NCI-H1694 treated with DMSO at 0.1 percent for 48 hours (cell line): ENCODE results near the gene ILF2.

ENCODE experiments used
- DNase-seq: peaks from one replicate; lab custom pipeline; 2025; lab: John Stamatoyannopoulos, UW

Gene ILF2

DNA sequence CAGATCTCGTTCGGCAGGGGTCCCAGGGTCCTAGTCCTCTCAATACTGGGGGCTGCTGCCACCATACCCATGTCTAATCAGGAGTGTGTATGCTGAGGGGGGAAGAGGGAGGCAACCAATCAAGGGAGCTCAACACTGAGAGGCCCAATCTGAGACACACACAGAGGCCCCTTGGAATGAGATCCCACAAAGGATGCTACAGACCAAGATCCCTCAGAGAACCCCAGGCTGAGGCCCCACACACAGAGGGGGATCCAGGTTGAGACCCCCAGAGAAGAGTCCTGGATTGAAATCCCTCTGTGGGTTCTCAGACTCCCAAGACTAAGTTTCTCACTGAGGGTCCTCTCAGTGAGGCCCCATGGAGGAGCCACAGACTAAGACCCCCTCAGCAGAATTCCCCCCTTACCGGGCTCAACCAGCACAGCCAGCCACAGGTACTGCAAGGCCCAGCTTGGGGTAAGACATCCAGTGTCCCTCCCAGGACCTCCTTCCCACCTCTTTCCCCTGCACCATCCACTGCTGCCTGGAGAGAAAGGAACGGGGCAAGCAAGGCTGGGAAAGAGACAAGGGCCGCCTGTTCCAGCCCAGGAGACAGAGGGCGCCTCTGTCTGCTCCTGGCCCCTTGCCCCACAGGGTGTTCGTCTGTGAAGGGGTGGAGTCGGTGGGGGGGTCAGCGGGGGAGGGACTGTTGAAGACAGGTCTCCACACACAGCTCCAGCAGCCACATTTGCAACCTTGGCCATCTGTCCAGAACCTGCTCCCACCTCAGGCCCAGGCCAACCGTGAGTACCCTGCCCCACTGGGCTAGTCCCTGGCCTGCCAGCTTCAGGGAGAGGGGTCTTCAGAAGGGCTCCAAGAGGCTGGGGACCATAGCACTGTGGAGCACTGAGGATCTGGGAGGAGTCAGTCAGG lies 42.8 kb downstream of the ILF2 start, which contains the start of gene S100A1:
Gene S100A1 (plus strand): TSS at position 720 of the 912 bp plus-strand sequence. CDS start 2,088 bp downstream, outside the sequence.
- no peak for DNase-seq

GRCh38 chr1:153626904-153627714 lies 43.7 kb downstream of the ILF2 start, which contains the start of gene S100A13:
Gene S100A13 (minus strand): TSS chr1:153627505. CDS start chr1:153626472, 1,033 bp downstream.
- DNase-seq, result no peak

DNA sequence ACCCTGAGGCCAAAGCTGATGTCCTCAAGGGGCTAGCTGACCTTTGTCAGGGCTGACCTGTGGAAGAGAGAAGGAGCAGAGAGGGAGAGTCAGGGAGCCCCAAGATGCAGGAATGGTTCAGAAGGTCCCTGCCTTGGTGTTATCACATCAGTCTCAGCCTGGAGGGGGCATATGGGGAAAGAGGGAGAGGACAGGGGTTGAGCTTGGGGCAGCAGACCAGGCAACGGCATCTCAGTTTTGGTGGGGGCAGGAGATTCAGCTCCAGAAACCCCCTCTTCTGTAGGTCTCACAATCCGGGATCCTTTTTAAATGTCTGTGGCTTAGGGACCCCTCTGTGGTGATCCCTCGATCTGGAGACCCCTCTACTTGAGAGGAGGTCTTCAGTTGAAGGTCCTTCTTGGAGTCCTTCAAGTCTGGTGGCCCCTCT lies 44.3 kb downstream of the ILF2 start:
- DNase-seq, result no peak

- DNase-seq, result no peak
These were observed 45.7 kb downstream of the ILF2 start for GRCh38 chr1:153624965-153625611.

- no peak for DNase-seq
These were observed 47.7 kb downstream of the ILF2 start for GRCh38 chr1:153623101-153623500.

DNA sequence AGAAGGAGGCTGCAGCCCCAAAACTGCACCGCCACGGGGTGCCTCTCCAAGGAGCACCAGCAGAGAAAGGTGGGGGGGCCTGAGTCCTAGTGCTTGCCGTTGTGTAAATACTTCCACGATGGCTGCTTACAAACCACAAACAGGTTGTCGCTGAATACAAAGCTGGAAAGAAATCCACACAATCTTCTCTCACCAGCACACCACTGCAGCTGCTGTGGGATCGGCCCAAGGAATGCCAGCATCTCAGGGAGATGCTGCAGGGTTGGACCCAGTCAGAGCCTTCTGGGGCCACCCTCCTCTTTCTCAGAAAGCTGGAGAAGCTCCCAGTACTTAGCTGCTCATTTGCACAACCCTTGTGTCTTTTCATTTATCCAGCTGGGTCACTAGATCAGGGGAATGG lies 51.6 kb downstream of the ILF2 start:
- no peak for DNase-seq

DNA sequence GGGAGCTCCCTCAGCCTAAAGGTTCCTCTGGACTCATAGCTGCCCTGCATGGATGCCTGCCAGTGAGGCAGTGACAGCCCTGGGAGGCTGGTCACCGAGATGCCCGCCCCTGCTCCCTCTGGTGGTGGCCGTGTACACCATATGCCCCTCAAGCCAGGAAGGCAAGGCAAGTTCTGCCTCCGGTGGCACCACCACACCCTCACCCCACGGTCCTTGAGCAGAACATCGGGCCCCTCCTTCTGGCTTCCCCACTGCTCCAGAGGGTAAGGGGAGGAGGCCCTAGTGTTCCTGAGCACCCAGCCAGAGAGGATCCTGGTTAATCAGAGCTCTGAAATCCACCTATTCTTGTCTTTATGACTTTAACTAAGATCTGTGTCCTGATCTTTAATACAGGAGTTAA lies 53.1 kb downstream of the ILF2 start:
- no peak for DNase-seq

DNA sequence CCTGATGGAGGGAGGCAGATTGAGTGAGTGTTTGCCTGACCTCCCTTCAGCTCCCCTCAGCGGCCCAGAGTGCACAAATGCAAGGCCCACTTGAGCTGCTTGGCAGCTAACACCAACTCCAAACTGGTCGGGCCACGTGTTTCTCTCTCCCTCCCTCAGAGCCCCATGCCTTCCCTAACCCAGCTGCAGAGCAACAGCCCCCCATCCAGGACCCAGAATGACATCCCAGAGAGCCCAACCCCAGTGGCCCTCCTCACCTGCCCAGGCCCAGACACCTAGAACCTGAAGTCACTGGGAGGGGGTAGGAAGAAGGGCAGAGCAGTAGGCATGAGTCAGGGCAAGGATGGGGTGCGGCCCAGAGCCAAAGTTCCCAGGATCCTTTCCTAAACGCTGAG lies 53.9 kb downstream of the ILF2 start:
- DNase-seq, result no peak

DNA sequence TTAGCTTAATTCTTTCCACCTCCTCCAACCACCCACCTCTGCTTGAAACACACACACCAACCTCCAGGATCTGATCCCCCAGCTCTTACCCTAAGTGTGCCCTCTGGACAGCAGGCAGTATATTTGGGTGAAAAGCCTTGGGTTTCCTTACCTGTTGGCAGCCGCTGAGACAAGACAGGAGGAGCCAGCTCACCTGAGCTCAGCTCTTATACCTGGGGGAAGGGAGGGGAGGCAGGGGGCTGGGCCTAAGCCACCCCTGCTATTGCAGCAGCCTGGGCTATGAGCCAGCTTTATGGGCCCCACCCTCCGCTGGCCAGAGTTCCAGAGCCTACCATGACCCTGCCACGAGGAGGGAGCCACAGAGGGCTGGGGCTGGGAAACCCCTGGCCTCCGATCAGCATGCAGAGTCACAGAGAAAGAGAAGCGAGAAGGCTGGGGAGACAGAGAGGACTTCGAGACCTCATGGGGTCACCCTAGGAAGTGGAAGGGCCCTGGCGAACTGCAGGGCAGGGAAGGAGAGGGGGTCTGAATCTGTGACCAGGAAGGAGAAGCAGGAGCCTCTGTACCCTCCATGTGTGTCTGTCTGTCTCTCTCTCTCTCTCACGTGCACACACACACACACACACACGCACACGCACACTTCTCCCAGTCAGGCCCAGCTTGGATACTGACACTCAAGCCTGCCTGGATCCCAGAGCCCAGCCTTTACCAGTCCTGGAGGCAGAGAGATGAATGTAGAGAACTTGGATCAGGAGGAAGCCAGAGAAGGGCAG lies 54.5 kb downstream of the ILF2 start, which contains the start of gene S100A14:
Gene S100A14 (minus strand): TSS at position 182 of the 773 bp plus-strand sequence. CDS start 467 bp downstream, outside the sequence.
- DNase-seq, result no peak

DNA sequence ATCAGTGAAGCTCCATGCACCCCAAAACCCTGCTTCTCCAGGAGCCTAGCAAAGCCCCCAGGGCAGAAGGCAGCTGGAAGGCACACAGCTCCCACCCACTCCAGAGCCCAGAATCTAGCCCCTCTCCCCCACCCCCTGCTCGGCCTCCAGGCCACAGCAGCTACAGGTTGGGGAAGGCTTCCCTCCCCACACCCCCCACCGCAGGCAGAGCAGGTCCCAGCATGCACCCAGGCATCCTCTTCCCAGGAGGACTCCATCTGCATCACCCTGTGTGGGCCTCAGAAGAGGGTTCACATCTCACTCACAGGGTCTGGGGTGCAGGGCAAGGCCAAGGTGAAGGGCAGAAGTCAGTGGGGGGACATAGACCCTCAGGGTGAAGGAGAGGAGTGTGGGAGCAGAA lies 55.4 kb downstream of the ILF2 start:
- DNase-seq, result no peak

GRCh38 chr1:153614906-153615305 lies 55.9 kb downstream of the ILF2 start:
- no peak for DNase-seq

GRCh38 chr1:153614189-153614900 lies 56.4 kb downstream of the ILF2 start:
- no peak for DNase-seq

DNA sequence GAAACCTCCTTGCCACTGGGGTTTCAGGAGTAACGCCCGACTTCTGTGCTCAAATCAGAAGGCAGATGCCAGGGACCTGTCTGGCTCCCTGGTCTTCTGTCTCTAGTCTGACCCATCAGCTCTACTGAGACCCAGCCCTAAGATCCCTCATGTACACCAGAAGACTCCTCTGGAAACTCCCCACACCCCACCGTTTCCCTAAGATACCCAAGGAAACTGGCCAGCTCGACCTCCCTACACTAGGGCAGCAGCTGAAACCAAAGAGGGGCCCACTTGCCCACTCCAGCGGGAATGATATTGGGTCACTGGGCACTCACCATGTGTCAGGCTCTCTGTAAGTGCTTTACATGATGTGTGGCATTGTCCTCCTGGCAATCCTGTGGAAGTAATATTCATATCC lies 57.4 kb downstream of the ILF2 start:
- no peak for DNase-seq

DNA sequence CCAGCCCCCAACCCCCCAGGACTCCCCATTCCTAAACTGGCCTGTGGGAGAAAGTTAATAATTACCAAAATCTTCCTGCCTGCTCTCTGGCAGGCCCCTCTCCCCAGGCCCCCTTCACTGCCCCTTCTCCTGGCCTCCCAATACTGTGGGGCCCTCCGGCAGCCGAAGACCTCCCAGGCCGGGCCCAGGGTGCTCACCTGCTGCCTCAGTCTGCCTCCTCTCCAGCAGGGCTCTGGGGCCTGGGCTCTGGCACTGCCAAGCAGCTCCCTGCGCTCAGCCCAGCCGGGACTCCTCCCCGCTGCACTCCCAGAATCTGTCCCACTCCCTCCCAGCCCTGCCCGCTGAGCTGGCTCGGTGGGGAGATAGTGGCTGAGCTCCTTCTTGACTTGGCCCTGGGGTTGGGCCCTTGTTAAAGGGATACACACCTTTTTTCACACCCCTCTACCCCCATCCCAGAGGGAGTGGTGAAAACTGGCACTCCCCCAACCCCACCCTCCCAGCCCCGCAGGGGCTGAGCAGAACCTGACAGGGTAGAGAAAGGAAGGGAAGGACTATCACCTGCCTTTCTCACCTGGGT lies 58.0 kb downstream of the ILF2 start, which contains the start of gene S100A16:
Gene S100A16 (minus strand): TSS at position 383 of the 577 bp plus-strand sequence. CDS start 4,986 bp downstream, outside the sequence.
- peak; percentile 7 for DNase-seq

DNA sequence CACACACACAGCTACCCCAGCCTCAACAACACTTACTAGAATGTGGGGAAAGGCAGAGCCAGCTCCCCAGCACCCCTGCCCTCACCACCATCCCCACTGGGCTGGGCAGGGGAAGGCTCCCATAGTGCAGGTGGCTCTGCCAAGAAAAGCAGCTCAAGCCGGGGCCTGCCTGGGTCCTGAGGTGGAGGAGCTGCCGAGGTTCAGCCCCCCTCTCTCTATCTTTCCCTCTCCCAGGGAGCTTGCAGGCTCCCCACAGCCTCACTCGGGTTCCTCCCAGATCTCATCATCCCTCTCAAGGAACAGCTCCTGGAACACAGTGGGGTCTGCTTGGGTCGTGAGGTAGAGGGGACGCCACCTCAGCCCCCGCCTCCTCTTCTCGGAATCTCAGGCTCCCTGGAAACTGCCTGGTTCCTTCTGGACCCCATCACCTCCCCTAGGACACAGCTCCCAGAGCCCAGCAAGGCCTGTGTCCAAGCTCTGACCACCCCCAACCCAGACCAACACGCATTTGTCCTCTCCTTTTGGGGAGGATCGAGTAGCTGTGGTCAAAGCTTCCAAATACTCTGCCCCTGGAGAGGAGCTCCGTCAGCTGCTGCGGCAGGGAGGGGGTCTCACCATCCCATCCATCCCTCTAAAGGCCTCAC lies 58.6 kb downstream of the ILF2 start:
- DNase-seq, result no peak
